ENCODE measurements around the gene ERGIC3.
"Not testable (repeated sequence)": the region's sequence is repeated elsewhere in the genome, so short reads cannot be mapped to it uniquely, and the experiment has no call there.

Gene ERGIC3

GRCh38 chr20:35518955-35519354 lies 22.9 kb upstream of the ERGIC3 start:
- no peak for DNase-seq

GRCh38 chr20:35523298-35523888 lies 18.5 kb upstream of the ERGIC3 start:
- no peak for DNase-seq

- DNase-seq: no peak
These were observed 16.2 kb upstream of the ERGIC3 start for GRCh38 chr20:35525639-35526038.

DNA sequence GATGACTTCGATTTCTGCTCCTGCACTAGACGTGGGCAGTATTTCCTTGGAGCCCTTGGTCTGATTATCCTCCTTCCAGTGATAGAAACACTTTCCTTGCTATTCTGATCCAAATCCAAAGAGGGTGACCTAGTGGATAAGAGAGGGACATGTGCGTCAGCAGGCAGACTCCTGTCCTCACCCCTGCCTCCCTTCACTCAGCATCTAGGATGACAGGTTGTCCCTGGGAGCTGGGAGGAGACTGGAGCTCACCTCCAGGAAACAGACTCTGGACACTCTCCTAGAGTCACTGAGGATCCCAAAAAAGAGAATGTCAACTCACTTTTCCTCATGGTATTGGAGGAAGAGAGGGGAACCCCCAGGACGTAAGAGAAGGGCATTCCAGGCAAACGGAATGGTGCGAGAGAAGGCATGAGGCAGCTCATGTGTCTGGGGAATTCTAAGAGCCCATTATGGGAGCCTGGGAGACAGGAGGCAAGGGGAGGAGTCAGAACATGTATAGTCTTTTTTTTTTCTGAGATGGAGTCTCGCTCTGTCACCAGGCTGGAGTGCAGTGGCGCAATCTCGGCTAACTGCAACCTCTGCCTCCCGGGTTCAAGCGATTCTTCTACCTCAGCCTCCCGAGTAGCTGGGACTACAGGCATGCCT lies 14.6 kb upstream of the ERGIC3 start:
- no peak for DNase-seq

DNA sequence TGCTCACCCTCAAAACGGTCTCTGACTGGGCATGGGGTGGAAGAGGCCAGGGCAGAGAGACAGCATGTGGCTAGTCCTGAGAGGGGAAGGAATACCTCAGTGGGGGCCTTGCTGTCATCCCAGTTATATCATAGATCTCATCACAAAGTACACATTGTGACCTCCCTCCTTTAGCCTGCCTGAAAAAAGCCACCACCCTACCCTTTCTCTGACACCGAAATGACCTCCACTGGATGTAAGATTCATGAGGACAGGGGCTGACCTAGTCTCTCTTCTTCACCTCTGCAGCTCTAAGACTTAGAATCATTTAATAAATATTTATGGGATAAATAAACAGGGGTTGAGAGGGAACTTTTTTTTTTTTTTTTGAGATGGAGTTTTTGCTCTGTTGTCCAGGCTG lies 12.3 kb upstream of the ERGIC3 start, which contains the start of gene C20orf173:
TSS of gene C20orf173 (minus strand) at position 101 of the 400 bp plus-strand sequence. CDS start 279 bp downstream, outside the sequence.
- no peak for DNase-seq

GRCh38 chr20:35539756-35540212 lies 2.1 kb upstream of the ERGIC3 start:
- no peak for DNase-seq

GRCh38 chr20:35541118-35541782 lies 628 bp upstream of the ERGIC3 start:
- no peak for DNase-seq

DNA sequence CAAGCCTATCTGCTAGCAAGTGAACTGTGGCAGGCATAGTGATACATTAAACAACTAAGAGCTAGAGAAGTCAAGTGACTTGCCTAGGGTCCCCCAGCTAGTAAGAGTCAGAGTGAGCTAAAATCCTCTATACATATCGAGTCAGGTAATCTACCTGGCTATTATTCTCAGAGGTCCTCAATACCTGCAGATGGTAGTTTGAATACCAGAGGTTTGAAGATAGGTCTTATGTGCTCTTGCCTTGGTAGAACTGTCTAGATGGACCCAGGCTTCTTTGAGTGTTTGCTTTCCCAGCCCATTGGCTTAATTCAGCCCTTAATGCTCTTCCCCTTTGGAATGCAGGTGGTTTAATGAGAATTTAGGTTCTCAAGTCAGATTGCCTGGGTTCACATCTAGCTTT lies 1.1 kb downstream of the ERGIC3 start:
- no peak for DNase-seq

- no peak for DNase-seq
These were observed 2.6 kb downstream of the ERGIC3 start for GRCh38 chr20:35544436-35544835.

- not testable (repeated sequence) for DNase-seq
These were observed 3.1 kb downstream of the ERGIC3 start for GRCh38 chr20:35544941-35545340.

DNA sequence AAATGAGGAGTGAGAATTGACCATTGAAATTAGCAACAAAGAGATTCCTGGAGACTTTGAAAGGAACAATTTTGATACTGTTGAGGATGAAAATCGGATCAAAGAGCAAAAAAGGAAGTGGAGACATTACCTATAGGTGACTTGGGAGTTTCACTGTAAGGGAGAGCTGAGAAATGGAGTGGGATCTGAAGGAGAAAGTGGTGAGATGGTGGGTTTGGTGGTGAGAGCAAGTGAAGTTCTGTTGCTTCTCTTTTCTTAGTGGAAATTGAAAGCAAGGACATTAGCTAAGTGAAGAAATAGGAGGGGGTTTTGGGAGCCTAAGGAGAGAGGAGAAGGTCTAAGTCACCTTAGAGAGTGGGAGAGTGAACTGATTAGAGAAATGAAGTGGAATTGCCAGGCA lies 4.2 kb downstream of the ERGIC3 start:
- no peak for DNase-seq

- DNase-seq: no peak
These were observed 5.5 kb downstream of the ERGIC3 start for GRCh38 chr20:35547329-35547728.

DNA sequence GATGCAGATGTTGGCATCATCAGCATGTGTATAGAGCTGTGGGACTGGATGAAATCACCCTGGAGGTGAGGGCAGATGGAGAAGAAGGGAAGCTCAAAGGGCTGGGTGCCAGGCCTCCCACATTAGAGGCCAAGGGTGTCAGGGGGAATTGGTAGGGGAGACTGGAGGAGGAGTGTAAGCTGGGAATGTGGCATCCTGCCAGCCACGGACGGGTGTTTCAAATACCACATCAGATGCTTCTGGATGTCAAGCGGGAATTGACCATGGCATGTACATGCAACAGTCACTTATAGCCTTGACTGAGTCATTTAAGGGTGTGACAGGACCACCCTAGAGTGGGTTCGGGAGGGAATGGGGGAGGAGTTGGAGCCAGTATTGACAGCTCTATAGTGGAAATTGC lies 9.6 kb downstream of the ERGIC3 start:
- no peak for DNase-seq

GRCh38 chr20:35552914-35553313 lies 11.0 kb downstream of the ERGIC3 start:
- no peak for DNase-seq

GRCh38 chr20:35555461-35555860 lies 13.6 kb downstream of the ERGIC3 start:
- not testable (repeated sequence) for DNase-seq

DNA sequence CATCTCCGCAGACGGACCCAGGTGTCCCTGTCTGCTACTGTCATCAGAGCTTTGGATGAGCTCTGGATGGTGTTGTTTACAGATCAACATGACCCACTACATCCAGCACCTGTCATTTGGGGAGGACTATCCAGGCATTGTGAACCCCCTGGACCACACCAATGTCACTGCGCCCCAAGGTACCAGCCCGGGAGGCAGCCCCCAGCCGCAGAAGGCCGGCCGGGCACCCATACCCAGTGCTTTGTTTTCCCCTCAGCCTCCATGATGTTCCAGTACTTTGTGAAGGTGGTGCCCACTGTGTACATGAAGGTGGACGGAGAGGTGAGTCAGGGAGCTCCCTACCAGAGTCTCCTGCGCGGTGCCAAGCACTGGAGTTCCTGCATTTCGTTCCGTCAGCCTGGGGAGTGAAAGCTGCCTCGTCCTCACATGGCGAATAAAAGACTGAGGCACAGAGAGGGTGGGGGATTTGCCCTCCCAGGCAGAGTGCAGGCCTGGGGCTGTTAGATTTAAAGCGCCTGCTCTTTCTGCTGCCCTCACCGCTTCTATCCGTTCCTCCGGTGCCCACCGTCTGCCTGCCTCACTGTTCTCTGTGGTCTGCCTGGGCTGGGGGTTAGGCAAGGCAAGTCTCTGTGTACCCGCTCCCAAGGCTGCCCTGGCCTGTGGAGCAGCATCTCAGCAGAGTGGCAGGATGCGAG lies 14.2 kb downstream of the ERGIC3 start:
- DNase-seq: no peak

- DNase-seq: no peak
These were observed 15.0 kb downstream of the ERGIC3 start for GRCh38 chr20:35556871-35557270.

DNA sequence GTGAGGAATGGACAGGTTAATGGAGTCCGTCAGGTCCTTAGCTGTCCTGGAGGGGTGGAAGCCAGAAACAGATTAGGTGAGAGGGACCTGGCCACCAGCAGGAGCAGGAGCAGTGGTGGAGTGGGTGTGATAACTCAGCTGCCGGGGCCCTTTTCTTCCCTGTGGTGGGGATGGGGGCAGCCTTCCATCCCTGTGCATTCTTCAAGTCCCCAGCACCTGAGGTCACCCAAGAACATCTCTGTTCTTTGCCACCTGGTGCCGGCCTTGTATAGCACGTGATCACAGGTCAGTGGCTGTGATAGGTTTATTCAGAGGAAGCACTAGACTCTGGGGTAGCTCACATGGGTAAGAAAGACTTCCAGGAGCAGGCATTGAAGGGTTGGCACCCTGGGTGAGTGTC lies 16.6 kb downstream of the ERGIC3 start:
- DNase-seq: no peak

DNA sequence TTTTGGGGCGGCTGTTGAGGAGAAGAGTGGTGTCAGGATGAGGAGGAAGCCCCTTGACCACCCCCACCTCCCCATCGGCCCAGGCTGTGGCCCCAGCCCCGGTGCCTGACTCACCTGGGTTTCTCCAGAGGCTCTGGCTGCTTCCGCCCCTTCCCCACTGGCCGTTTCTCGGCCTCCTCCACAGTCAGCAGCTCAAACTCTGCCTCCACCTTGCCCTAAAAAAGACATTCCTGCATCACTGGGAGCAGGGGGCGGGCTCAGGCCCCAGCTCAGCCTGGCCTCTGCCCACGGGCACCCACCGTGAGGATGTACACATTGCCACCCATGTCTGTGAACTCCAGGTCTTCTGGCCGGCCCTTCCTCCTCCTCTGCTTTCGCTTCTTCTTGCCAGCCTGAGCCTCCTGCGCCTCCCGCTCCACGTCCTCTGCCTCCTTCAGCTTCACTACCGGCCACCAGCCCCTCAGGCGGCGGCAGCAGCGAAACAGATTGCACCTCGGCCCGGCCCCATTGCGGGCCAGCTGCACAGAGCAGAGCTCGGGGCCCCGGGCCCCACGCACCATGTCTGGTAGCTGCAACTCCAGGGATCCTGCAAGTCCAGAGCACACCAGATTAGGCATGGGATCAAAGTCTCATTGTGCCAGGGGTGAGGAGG lies 17.3 kb downstream of the ERGIC3 start:
- no peak for DNase-seq

DNA sequence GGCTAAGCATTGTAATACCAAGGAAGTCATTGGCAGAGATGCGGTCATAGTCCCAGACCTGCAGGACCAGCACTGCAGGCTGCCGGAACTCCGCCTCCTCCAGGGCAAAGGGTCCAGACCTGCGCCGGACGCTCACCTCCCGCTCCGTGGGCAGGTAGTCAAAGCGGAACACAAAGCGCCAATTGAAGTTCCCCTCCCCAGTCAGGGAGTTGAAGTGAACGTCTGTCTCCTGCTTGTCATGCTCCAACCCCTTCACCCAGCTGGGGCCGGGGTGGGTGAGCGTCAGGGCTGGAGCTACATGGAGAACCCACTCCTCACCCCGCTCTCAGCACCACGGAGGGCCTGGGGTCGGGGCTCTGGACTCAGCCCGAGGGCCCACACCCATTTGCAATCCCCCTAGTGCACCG lies 18.2 kb downstream of the ERGIC3 start:
- no peak for DNase-seq

GRCh38 chr20:35560541-35560940 lies 18.7 kb downstream of the ERGIC3 start:
- DNase-seq: no peak

GRCh38 chr20:35561268-35561667 lies 19.4 kb downstream of the ERGIC3 start:
- no peak for DNase-seq

GRCh38 chr20:35561671-35562070 lies 19.8 kb downstream of the ERGIC3 start:
- DNase-seq: no peak

Data from activated T-cell treated with anti-CD3 and anti-CD28 coated beads for 4 hours (primary cell).